GM19372 (cell line): Measurements from ENCODE around the gene RELA.
"Not testable (repeated sequence)": the region's sequence is repeated elsewhere in the genome, so short reads cannot be mapped to it uniquely, and the experiment has no call there.

ENCODE experiments used
- ATAC-seq: cut with Tn5 transposase; IDR thresholded peaks from one replicate; pipeline ENCODE4 v1.9.1; 2021; ENCODE audit warnings: mild to moderate bottlenecking, low read depth, moderate library complexity; ENCODE audit not compliant: unreplicated experiment

The RELA gene

DNA sequence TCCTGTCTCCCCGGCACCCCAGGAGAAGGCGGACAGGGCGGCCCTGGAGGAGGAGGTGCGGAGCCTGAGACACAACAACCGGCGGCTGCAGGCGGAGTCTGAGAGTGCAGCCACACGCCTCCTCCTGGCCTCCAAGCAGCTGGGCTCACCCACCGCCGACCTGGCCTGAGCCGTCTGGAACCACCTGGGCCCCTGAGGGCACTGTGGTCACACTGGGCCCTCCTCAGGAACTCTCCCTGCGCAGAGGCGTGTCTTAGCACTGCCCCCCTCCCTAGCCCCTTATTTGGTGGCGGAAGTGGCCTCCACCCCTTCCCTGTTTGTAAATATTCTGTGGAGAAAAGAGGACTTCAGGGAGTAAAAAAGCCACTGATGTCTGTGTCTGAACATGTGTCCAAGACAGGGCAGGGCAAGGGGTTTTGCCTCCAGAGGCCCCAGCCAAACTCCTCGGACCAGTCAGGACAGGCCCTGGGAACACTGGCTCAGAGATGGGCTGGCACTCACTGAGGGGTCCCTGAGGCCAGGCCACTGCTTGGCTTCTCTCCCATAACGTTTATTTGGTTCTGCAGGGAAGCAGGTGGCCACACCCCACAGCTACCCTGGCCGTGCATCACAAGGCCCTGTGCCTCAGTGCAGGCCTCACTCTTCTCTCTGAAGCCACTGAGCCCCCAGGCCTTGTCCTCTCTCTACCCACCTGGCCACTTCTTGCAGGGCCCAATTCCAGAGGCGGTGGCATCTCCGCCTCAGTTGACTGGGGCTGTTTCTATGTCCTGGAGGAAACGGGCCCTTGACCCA lies 12.0 kb downstream of the RELA start:
- ATAC-seq: no peak

DNA sequence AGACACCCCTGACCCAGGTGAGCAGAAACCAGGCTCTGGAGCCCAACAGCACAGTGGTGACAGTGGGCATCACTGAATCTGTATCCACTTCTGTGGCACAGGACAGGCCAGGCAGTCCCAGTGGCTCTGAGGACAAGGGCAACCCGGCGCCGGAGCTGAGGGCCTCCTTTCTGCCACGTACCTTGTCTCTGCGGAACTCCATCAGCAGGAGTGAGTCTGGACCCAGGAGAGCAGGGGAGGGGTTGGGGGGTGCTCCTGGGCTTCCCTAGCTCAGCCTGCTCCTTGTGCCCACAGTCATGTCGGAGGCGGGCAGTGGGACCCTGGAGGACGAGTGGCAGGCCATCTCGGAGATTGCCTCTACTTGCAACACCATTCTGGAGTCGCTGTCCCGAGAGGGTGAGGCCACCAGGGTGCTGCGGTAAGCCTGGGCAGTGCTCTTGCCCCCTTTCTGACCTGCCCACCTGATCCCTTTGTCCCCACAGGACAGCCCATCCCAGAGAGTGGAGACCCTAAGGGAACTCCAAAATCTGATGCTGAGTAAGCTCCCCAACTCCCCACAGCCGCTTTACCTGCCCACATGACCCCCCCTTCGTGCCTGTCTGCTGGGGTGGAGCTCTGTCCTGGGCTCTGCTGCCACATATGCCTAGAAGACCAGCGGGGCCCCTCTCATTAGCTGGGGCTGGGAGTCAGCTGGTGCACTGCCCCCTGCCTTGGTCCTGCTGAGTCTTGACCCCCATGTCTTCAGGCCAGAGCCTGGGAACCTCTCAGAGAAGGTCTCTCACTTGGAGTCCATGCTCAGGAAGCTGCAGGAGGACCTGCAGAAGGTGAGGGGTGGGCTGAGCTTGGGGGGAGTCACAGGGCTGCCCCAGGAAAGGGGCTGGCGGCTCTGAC lies 12.8 kb downstream of the RELA start:
- no peak for ATAC-seq

DNA sequence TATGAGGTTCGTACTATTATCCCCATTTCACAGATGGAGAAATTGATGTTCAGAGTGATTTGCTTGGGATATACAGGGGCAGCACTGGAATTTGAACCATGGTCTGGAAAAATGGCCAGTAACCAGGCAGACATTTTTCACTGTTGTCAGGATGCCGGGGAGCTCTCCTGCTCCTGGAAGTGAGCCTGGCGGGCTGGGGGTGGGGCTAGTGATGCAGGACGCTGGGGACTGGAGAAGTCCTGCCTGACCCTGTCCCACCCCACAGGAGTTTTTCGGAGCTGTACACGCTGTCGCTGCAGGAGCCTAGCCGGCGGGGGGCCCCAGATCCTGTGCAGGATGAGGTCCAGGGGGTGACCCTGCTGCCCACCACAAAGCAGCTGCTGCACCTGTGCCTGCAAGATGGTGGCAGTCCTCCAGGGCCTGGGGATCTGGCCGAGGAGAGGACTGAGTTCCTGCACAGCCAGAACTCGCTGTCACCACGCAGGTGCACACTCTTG lies 13.7 kb downstream of the RELA start:
- ATAC-seq: no peak

DNA sequence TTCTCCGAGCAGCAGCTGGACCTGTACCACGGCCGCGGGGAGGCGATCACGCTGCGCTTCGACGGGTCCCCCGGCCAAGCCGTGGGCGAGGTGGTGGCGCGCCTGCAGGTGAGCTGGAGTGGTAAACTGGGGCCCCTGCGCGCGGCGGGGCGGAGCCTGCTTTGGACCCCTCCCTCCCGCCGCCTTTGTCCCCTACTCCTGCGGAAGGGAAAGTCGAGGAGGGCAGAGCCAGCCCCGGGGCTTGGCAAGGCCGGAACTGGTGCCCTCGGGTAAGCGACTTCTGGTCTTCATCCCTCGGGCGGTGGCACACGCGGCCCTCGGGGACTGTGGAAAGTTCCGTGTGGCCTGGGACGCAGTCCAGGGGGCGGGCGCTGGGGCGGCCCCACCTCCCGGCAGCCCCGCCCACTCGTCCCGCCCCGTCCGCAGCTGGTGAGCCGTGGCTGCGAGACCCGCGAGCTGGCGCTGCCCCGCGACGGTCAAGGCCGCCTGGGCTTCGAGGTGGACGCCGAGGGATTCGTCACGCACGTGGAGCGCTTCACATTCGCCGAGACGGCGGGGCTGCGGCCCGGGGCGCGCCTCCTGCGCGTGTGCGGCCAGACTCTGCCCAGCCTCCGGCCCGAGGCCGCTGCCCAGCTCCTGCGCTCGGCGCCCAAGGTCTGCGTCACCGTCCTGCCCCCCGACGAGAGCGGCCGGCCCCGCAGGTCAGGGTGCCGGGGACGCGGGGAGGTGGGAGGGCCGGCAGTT lies 15.6 kb downstream of the RELA start:
- no peak for ATAC-seq

DNA sequence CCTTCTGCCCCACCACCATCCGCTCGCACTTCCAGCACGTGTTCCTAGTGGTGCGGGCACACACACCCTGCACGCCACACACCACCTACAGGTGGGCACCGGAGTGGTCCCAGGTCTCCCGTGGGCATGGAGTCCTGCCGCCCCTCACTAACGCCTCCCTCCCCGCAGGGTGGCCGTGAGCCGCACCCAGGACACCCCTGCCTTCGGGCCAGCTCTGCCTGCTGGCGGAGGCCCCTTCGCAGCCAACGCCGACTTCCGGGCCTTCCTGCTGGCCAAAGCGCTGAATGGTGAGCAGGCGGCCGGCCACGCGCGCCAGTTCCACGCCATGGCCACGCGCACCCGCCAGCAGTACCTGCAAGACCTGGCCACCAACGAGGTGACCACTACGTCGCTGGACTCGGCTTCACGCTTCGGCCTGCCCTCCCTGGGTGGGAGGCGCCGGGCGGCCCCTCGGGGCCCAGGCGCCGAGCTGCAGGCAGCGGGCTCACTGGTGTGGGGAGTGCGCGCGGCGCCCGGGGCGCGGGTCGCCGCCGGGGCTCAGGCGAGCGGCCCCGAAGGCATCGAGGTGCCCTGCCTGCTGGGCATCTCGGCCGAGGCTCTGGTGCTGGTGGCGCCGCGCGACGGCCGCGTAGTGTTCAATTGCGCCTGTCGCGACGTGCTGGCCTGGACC lies 16.3 kb downstream of the RELA start:
- ATAC-seq: no peak

DNA sequence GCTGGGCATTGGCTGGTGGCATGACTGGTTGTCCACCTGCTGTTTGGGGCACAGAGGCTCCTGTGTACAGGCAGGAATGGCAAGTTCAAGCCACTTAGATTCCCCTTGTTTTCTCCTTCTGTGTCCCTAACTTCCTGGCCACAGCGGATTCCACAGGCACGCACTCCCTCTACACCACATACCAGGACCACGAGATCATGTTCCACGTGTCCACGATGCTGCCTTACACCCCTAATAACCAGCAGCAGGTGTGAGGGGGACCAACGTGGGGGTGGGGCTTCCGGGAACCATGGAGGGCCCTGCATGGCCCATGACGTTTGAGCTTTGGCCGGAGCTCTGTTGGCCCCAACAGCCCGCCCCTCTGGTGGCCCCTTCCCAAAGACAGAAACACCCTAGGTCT lies 17.0 kb downstream of the RELA start:
- no peak for ATAC-seq

DNA sequence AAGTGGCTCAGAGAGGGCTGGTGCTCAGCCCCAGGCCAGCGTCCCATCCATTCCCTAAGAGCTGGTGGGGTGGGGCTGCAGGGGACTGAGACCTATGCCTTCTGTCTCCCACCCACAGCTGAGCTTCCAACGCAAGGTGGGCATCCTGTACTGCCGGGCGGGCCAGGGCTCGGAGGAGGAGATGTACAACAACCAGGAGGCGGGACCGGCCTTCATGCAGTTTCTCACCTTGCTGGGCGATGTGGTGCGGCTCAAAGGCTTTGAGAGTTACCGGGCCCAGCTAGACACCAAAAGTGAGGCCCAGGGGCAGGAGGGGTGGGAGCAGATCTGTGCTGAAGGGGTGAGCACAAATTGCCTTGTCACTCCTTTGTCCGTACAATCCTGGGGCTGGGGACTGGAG lies 17.9 kb downstream of the RELA start:
- ATAC-seq: no peak

DNA sequence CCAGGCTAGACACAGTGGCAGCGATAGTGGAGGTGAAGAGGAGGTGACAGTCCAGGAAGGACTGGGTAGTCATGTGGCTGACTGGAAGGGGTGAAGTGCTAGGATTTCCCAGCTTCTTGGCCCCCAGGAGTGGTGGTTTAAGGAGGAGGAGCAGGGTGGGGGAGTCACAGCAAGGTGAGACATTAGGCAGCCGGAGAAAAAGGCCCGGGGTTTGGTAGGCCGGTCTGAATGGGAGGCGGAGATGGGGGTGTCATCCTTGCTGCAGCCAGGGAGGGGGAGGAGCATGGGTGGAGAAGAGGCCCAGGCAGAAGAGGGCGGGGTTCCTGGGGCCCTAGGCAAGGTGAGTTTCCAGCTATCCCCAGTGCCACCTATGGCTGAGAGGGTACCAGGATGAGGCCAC lies 18.7 kb downstream of the RELA start:
- ATAC-seq: no peak

DNA sequence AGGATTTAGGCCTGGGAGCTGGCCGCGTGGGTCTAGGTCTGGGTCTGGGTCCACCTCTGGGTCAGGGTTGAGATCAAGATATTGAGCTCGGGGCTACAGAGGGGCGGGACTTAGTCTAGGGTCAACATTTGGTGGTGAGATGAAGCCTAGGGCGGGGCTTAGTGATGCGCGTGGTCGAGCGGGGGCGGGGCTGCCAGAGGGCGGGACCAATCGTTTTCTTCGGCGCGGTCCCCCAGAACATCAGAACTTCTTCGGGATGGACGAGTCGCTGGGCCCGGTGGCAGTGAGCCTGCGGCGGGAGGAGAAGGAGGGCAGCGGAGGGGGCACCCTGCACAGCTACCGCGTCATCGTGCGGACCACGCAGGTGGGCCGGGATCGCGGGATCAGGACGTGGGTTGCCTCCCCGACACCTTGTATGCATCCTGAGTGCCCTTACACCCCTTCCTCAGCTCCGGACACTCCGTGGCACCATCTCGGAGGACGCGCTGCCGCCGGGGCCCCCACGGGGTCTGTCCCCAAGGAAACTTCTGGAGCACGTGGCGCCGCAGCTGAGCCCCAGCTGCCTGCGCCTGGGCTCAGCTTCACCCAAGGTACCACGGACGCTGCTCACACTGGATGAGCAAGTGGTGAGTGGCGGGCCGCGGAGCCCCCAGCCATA lies 20.6 kb downstream of the RELA start:
- no peak for ATAC-seq

DNA sequence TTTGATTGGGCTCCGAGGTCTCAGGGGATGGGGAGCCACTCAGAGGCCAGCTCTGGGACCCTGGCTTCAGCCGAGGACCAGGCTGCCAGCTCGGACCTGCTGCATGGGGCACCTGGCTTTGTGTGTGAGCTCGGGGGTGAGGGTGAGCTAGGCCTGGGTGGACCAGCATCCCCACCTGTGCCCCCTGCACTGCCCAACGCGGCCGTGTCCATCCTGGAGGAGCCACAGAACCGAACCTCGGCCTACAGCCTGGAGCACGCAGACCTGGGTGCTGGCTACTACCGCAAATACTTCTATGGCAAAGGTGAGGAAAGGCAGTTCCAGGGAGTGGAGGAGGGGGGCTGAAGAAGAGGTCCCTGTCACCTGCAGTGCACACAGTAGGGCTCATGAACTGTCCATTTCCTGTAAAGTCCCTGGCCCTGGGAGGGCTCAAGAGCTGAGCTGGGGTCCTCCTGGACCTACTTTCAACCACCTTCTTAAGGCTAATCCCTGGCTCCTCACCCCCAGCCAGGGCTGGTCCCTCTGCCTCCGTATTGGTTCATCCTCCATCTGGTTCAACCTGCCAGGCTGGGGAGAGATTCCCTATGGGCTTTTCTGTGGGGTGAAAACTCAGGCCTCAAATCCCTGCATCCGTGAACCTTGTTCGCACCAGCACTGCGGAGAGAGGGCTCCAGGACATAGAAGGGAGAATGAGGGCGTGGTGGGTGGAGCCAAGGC lies 21.3 kb downstream of the RELA start:
- ATAC-seq: no peak

DNA sequence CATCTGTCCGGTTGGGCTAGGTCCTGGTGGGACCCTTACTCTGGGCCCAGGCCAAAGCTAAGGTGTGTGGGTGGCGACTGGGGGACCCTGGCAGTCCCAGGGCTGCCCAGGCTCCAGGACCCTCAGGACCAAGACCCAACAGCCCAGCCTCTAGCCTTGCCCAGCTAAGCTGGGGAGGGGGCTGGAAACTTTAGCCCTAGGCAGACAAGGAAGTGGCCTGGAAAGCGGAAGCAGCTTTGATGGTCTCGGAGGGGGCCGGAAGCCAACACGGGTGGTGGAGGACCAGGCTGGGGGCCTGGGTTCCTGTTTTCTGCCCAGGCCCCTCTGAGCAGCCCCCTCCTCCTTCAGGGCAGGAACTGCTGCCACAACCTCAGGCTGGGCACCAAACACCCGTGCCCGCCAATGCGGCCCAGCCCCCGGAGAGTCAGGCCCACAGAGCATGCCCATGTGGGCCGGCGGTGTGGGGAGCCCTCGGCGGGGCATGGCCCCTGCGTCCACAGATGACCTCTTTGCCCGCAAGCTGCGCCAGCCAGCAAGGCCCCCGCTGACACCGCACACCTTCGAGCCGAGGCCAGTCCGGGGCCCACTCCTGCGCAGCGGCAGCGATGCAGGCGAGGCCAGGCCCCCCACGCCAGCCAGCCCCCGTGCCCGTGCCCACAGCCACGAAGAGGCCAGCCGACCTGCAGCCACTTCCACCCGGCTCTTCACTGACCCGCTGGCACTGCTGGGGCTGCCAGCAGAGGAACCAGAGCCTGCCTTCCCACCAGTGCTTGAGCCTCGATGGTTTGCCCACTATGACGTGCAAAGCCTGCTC lies 22.0 kb downstream of the RELA start:
- no peak for ATAC-seq

DNA sequence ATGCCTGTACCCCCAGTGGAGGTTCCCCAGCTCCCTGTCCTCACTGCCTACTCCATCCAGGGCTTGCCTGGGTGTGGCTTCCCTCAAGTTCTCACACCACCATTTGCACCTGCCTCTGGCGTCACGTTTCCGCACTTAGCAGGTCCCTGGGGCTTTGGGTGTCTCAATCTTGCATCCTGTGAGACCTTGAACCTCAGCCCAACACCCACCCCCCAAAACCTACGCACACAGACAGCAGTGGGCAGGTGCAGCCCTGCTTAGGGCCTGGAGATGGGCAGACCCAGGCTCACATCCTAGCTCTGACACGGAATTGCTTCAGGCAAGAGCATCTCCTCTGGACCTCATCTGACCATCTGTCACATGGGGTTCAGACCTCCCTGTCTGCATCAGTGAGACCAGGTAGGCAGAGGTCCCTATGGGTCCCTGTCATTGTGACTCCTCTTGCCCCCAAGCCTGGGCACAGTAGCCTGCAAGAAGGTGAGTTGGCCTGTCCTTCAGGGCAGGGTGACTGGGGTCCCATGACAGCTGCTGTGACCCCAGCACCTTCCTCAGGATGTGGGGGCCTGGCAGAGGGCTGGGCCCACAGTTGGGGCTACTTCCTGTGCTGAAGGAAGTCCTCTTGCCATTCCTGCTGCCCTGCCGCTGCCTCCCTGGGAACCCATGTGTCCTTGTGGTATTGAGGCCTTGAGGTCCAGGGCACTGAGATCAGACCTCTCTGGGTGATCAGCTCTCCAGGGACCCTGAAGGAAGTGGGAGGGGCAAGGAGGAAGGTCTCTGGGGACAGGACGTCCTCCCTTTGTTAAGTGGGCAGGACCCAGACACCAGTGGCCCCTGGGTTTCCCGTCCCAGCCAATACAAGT lies 22.9 kb downstream of the RELA start:
- no peak for ATAC-seq

DNA sequence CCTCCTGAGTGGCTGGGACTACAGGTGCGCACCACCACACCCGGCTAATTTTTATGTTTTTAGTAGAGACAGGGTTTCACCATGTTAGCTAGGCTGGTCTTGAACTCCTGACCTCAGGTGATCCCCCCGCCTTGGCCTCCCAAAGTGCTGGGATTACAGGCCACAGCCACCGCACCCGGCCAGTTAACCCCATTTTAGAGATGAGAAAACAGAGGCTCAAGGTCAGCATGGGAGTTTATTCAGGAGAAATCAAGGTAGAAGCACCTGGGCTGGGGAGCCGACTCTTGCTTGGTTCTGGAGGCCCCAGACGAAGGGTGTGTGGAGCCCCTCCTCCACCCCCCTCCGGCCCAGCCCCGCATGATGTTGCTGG lies 23.5 kb downstream of the RELA start:
- ATAC-seq: not testable (repeated sequence)

DNA sequence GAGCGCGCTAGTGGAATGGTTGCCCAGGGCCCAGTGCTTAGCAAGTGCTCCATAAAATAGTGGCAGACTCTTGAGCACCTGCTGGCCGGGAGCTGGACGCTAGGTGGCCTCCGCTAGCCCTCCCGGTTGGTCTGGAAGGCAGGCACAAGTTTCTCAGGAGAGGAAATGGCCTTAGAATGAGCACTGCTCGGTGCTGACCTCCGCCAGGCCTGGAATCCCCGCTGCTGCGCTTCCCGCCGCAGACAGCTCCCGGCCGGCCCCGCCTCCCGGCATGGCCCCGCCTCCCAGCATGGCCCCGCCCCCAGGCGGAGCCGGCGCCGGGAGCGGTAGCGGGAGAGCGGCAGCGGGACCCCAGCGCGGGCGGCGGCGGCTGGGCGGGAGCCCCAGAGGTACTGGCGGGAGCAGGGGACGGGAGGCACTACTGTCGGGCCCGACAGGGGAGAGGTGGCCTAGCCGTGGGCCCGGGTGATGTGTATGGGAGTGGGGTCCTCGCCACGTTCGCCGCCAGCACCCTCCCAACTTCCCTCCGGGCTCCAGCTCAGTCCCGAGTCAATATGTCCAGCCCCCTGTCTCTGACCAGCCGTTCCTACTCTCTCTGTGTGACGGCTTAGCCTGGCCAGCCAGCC lies 24.8 kb downstream of the RELA start, which contains the start of gene SIPA1:
Gene SIPA1 (plus strand): TSS at position 308 of the 626 bp plus-strand sequence. CDS start 2,821 bp downstream, outside the sequence.
- peak; percentile 33 for ATAC-seq

DNA sequence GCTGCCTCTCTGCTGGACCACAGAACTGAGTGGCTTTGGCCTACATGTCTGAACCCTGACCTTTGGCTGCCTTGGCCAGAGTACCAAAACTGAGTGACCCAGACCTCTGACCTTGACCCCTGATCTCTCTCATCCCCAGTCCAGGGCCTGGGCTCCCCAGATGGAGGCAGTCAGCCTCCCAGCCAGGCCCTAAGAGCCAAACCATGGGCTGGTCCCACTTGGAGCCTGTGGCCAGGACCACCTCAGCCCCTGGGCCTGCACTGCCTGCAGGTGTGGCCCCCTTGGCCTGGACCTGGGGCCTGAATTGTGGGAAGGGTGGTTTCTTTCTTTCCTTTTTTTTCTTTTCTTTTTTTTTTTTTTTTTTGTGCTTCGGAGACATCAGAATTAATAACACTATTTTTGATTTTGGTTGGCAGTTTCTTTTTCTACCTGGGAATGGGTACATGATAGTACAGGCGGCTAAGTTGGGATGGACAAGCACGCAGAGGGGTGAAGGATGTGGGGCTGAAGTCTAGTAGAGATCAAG lies 25.6 kb downstream of the RELA start:
- ATAC-seq: no peak

DNA sequence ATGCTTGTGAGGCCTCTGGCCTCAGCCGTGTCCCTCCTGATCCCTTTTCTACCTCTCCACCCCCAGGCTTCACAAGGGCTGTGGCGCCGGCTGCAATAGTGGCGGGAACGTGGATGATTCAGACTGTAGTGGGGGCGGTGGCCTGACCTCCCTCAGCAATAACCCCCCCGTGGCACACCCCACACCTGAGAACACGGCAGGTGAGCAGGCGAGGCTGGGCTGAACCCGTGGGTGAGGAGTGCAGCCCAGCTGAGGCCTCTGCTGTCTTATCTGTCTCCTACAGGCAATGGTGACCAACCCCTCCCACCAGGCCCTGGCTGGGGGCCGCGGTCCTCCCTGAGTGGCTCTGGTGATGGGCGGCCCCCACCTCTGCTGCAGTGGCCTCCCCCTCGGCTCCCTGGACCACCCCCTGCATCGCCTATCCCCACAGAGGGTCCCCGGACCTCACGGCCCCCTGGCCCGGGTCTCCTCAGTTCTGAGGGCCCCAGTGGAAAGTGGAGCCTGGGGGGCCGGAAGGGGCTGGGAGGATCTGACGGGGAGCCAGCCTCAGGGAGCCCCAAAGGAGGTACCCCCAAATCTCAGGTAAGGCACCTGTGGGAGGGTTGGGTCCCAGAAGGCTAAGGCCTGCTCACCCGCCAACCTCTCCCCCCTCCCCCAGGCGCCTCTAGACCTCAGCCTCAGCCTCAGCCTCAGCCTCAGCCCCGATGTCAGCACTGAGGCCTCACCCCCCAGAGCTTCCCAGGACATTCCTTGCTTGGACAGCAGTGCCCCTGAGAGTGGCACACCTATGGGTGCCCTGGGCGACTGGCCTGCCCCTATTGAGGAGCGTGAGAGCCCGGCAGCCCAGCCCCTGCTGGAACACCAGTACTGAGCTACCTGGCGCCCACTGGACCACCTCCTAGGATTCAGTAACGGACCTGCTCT lies 26.3 kb downstream of the RELA start:
- no peak for ATAC-seq
